Measurements from ENCODE around the gene MT1M. TPM values are rescaled to one million over a fixed set of nuclear protein-coding genes. Genes with fewer than 3 reads are reported as not detected.

MT1M gene
- polyA plus RNA-seq, 3 donors: not detected

- peaks cover 0 to 6% of the 10 kb centered on the region in 2 donors for H3K36me3 Mint-ChIP-seq
- H3K79me2 ChIP-seq (ENCODE audit: insufficient read depth, low read length): no peaks in the 10 kb centered on the region
- peaks cover 0 to 7% (median 0%) of the 10 kb centered on the region in 7 donors for H3K9me3 Mint-ChIP-seq
- intact Hi-C loops (cut with micrococcal nuclease): no loop called here
- H3K36me3 ChIP-seq (replicated peaks in 1 of 2; ENCODE audit: control insufficient read depth in 1 of 2, insufficient read depth in 2 of 2, low read length in 2 of 2): no peaks in the 10 kb centered on the region
- peaks cover 16 to 22% of the 10 kb centered on the region in 2 donors for H3K4me1 ChIP-seq (ENCODE audit: control insufficient read depth in 1 of 2, insufficient read depth in 2 of 2, low read length in 2 of 2)
- peaks cover 46 to 67% (median 59%) of the 10 kb centered on the region in 3 donors for H3K27me3 Mint-ChIP-seq (ENCODE audit: low read depth in 3 of 3)
- no peak overlapping the region for H3K4me3 ChIP-seq (replicated peaks in 1 of 3; ENCODE audit: low read depth in 2 of 3, low read length in 3 of 3)
- no peak for DNase-seq
- no peak overlapping the region for H3K27ac Mint-ChIP-seq
- no peaks in the 10 kb centered on the region for H4K20me1 ChIP-seq (ENCODE audit: insufficient read depth, low read length)
- no peak overlapping the region for H3K4me3 Mint-ChIP-seq
- H3K9ac ChIP-seq (ENCODE audit: insufficient read depth, low read length, poor library complexity, severe bottlenecking): no peak overlapping the region
- H3K4me1 Mint-ChIP-seq: peaks cover 21% of the 10 kb centered on the region
- WGBS (ENCODE audit: insufficient coverage): no CpG with 5 or more reads among the region's 2 CpGs
- no peak overlapping the region for H3K27ac ChIP-seq (ENCODE audit: low read depth in 1 of 2, low read length in 2 of 2)
- no peak overlapping the region for H3K4me2 ChIP-seq (replicated peaks; ENCODE audit: extremely low read depth, low read length, poor library complexity, severe bottlenecking)
- peaks cover 6 to 47% of the 10 kb centered on the region in 2 donors for H3K27me3 ChIP-seq (ENCODE audit: control insufficient read depth in 2 of 2, insufficient read depth in 2 of 2, low read length in 2 of 2)
- no peak for TF ChIP-seq CTCF (IDR thresholded peaks at IDR 0.05)
- H3K9me3 ChIP-seq (replicated peaks in 1 of 2; ENCODE audit: control insufficient read depth in 1 of 2, insufficient read depth in 1 of 2, low read length in 2 of 2): no peaks in the 10 kb centered on the region
- H2AFZ ChIP-seq (ENCODE audit: insufficient read depth, low read depth, low read length, poor library complexity, severe bottlenecking): no peak overlapping the region
These were observed 8.8 kb upstream of the MT1M start for GRCh38 chr16:56623637-56624036.

- peak within 1 kb of the TSS; percentile 63 to 93 (median 73) for H3K4me3 ChIP-seq (replicated peaks in 1 of 3; ENCODE audit: low read depth in 2 of 3, low read length in 3 of 3)
- peak within 1 kb of the TSS; percentile 98 for H3K4me2 ChIP-seq (replicated peaks; ENCODE audit: extremely low read depth, low read length, poor library complexity, severe bottlenecking)
- 1% methylated on average over 59 of the region's 62 CpGs for WGBS (ENCODE audit: insufficient coverage)
- H3K36me3 Mint-ChIP-seq: peaks cover 0 to 4% of the 10 kb centered on the region in 2 donors
- TF ChIP-seq CTCF (IDR thresholded peaks at IDR 0.05): no peak
- H3K27ac Mint-ChIP-seq: peak within 1 kb of the TSS in 6 of 7 donors; percentile 71 to 84 (median 78)
- peaks cover 0 to 7% (median 0%) of the 10 kb centered on the region in 7 donors for H3K9me3 Mint-ChIP-seq
- DNase-seq: peak in 1 of 3 donors; percentile 22
- peak within 1 kb of the TSS in 1 of 2 donors; percentile 68 for H3K27ac ChIP-seq (ENCODE audit: low read depth in 1 of 2, low read length in 2 of 2)
- no peaks in the 10 kb centered on the region for H3K79me2 ChIP-seq (ENCODE audit: insufficient read depth, low read length)
- intact Hi-C loops (cut with micrococcal nuclease): no loop called here
- H4K20me1 ChIP-seq (ENCODE audit: insufficient read depth, low read length): no peaks in the 10 kb centered on the region
- peaks cover 0 to 49% of the 10 kb centered on the region in 2 donors for H3K27me3 ChIP-seq (ENCODE audit: control insufficient read depth in 2 of 2, insufficient read depth in 2 of 2, low read length in 2 of 2)
- H3K36me3 ChIP-seq (replicated peaks in 1 of 2; ENCODE audit: control insufficient read depth in 1 of 2, insufficient read depth in 2 of 2, low read length in 2 of 2): no peaks in the 10 kb centered on the region
- peaks cover 27% of the 10 kb centered on the region for H3K4me1 Mint-ChIP-seq
- peak within 1 kb of the TSS; percentile 69 for H3K9ac ChIP-seq (ENCODE audit: insufficient read depth, low read length, poor library complexity, severe bottlenecking)
- peaks cover 16 to 22% of the 10 kb centered on the region in 2 donors for H3K4me1 ChIP-seq (ENCODE audit: control insufficient read depth in 1 of 2, insufficient read depth in 2 of 2, low read length in 2 of 2)
- H3K4me3 Mint-ChIP-seq: peak within 1 kb of the TSS; percentile 93 to 98
- H3K9me3 ChIP-seq (replicated peaks in 1 of 2; ENCODE audit: control insufficient read depth in 1 of 2, insufficient read depth in 1 of 2, low read length in 2 of 2): no peaks in the 10 kb centered on the region
- H3K27me3 Mint-ChIP-seq (ENCODE audit: low read depth in 3 of 3): peaks cover 42 to 63% (median 53%) of the 10 kb centered on the region in 3 donors
- peak within 1 kb of the TSS; percentile 96 for H2AFZ ChIP-seq (ENCODE audit: insufficient read depth, low read depth, low read length, poor library complexity, severe bottlenecking)
These were observed 7.1 kb upstream of the MT1M start, which contains the start of gene MT1E for GRCh38 chr16:56625140-56625942. Gene MT1E (plus strand): TSS chr16:56625781. CDS start chr16:56625852, 71 bp downstream.

All from CD14-positive monocyte (primary cell).